Dermis microvascular lymphatic vessel endothelial cell (primary cell): ENCODE data around the gene STPG4. TPM values are rescaled to one million over a fixed set of nuclear protein-coding genes. Genes with fewer than 3 reads are reported as not detected.
"Not testable (repeated sequence)": the region's sequence is repeated elsewhere in the genome, so short reads cannot be mapped to it uniquely, and the experiment has no call there.

ENCODE experiments used
- DNase-seq, 2 donors: peaks; one replicate each; pipeline versions ENCODE4 v3.0.0 to v3.0.0-alpha.2; 2010; ENCODE audit warnings: low read depth in 2 of 2
- total RNA-seq: library from RNA; depleted of rRNA; stranded (reverse); fragments of >200 nt; gene quantifications from 2 replicates; pipeline ENCODE4 v1.2.1, GENCODE V29; 2014

Gene STPG4, protein sequence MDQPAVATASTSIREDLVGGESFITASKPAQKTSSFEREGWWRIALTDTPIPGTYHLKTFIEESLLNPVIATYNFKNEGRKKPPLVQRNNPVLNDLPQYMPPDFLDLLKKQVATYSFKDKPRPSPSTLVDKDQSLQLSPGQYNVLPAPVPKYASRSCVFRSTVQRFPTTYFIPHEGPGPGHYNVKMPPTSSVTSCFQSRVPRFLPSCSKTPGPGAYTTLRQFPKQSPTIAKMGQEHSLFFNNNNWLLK
- total RNA-seq, result under 0.01 TPM in 1 of 2 replicates, not detected in the other

DNA sequence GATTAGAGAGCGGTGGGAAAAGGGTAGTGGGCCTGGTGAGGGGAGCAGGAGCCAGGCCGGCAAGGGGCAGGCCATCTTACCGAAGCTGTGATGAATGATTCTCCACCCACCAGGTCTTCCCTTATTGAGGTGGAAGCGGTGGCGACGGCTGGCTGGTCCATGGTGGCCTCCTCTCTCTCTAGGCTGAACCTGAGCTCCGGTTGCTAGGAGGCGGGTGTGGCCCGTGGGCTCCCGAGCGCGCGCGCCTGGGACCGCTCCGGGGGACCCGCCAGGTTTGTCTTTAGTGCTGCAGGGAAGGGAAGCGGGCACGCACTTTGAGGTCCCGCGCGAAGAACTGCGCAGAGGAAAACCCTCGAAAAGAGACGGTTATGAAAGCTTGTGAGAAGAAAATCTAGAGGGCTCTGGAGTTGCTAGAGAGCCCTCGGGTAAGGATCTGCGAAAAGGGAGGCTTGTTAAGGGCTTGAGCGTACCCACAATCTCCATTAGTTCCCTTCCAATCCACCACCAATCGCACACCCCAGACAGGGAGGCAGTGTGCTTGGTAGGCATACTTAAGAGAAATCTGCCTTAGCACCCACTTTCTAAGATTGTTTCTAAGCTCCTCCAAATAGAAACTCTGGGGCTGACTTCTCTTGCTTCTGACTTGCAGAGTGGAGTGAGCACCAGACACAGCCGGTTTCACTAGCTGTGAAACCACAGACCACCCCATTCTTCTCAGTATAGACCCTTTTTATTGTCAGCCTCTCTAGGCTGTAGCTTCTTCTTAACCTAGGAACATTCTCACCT, at the start of gene STPG4:
TSS of gene STPG4 (minus strand) at position 218 of the 786 bp plus-strand sequence. CDS start at position 161, 57 bp downstream.
- DNase-seq, result no peak

DNA sequence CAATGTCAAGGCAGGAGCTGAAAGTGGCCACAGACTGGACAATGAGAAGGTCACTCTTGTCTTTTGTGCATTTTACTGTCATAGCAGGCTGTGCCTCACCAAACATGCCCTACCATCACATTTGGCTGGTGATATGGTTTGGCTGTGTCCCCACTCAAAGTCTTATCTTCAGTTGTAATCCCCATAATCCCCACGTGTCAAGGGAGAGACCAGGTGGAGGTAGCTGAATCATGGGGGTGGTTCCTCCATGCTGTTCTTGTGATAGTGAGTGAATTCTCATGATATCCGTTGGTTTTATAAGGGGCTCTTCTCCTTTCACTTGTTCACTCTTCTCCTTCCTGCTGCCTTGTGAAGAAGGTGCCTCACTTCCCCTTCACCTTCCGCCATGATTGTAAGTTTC, 49.6 kb upstream of the STPG4 start:
- no peak for DNase-seq

DNA sequence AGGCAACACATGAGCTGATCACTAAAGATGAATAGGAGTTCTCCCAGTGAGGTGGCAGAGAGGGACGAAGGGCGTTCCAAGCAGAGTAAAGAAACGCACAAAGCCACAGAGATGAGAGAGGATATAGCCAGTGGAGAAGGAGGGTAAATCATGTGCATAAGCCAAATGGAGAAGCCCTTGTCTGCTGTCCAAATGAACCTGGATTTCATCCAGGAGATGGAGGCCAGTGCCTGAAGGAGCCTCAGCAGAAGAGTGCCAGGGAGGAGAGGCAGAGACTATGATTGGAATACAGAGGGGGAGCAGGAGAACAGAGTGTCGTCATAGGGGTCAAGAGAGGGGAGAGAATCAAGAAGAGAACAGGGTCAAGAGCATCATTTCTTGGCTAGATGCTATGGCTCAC, 48.9 kb upstream of the STPG4 start:
- DNase-seq, result no peak

DNA sequence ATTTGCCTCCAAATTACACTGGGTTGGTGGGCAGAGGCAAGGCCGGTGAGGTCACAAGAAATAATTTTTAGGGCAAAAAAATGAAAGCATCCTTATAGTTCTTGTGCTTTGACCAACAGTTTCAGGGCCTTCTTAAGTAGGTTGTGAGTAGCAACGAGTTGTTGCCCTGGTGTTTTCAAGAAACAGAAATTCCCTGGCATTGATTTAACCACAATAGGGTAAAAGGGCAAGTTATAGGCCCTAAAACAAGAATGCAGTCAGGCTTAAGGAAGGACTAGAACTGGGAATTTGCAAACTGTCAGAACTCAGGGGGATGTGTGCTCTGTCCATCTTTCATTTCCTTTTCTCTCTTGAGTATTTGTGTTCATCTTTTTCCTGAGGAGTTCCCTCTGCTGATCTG, 46.1 kb upstream of the STPG4 start:
- DNase-seq, result no peak

DNA sequence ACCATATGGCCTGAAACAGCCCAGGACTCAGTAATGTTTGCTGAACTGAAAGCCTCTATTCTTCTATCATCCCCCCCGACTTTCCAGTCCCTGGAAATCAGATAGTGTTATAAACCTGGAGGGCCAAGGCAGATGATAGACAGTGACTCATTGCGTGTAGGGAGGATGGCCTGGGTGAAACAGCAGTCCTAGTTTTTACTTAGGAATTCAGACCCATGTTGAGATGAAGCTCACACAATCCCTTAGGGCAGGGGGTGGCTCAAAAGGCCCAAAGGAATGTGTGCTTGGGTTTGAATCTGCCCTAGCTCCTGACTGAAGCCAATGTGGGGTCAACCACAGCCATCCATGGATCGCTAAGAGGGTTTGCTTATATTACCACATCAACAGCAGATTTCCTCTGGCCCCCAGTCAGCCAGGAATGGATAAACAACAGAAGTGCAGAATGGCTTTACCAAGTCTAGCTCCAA, 43.9 kb upstream of the STPG4 start:
- no peak for DNase-seq

DNA sequence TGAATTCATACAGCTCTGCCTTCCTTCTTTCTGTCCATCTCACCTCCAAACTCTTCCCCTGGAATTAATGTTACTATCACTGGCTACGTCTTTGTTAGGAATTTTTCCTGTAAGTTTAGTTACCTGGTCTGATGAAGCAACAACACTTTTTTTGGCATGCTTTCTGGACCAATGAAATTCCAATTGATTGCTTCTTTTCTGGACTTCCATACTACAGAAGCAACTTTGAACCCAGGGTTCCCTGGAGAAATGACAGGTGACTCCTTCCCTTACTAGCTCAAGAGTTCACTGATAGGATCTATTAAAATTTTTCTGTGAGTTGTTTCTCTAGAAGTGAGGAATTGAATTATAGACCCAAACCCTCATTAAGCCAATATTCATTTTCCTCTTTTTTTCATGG, 41.4 kb upstream of the STPG4 start:
- DNase-seq, result no peak

DNA sequence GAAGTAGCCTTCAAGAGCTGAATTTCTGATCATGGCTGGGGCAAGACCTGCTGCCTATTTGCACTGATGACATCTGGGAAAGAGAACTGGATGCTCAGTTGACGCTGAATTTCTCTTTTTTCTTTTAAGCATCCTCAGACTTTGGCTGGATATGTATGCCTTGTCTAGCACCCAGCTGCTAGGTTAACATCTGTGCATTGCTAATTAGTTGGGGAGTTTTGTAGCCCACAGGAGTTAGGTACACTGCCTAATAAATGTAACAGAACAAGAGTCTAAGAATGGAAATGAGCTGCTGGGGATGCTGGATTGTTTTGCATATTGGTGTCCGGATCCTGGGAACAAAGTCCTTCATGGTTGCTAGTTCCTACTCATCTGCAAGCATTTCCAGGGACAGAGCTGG, 40.9 kb upstream of the STPG4 start:
- no peak for DNase-seq

DNA sequence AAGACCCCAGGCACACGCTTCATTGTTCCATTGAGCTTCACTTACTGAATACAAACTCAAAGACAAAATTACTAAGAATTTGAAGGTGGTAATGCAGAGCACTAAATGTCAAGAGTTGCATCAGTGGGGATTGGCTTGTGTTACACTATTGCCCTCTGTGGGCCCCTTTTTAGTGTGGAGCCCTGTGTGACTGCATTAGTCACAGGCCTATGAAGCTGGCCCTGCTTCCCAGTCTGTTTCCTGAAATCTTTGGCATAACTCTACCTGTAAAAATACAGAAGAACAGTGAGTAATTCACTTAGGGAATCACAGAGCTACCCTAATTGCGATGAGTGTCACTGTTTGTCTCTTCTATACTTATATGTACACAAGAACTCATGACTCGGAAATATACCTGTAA, 40.0 kb upstream of the STPG4 start:
- DNase-seq, result peak; percentile 80 to 95

DNA sequence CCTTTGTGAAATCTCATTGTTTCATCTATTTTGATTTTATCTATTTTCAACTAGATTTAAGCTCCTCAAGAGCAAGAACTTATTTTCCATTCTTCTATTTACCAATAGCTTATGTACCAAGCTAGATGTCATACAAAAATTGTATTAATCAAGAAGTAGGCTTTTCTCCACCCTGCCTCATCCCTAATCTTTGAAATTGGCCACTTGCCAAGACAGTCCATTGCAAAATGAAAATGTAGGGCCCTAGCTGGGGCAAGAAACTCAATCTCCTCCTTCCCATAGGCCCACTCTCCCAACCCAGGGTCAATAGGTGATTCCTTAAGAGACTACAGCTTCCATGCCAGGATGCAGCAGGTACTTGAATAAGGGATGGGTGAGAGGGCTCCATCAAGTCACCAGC, 39.3 kb upstream of the STPG4 start:
- no peak for DNase-seq

DNA sequence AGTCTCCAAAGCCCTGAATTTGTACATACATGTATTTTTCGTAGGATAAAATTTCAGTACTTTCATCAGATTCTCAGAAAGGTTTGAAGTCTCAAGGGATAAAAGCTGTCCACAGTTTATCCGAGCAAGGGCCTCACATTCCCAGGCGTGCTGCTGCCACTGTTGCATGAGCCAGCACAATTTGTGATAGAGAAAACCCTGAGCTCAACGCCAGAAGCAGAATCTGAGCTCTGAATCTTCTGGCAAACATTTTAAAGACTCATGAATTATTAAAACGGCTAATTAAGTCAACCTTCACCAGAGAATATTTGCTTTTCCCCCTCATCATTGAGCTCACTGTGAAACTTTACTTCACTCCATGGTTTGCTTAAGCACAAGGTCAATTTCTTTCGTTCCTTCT, 38.5 kb upstream of the STPG4 start:
- no peak for DNase-seq

DNA sequence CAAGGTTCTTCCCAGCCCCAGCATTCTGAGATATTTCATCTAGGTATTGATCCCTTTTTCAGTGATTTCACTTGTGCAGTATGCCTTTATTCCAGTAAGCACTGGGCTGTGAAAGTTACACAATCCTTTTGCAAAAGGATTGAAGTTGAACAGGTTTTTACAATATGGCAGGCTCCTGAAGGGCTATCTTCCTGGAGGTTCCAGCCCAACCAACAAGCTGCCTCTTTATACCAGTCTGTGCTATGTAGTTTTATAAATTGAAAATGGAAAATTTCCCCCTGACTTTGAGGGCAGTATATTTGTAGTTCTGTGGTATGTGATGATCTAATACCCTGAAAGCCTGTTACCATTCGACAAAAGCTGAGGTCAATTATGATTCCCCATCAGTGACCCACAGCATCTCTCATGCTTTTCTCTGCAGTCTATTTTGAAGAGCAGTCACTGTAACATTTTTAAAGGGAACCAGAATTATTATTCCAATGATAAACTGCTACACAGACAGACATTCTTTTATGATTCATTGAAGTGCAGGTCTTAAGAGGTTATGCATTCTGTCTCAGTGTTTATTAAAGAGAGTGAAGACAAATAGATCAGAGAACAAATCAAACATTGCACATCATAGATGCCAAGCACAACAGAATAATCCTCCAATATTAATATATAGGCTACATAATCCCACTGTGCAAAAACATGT, 35.2 kb upstream of the STPG4 start:
- DNase-seq, result peak in 1 of 2 donors; percentile 44

DNA sequence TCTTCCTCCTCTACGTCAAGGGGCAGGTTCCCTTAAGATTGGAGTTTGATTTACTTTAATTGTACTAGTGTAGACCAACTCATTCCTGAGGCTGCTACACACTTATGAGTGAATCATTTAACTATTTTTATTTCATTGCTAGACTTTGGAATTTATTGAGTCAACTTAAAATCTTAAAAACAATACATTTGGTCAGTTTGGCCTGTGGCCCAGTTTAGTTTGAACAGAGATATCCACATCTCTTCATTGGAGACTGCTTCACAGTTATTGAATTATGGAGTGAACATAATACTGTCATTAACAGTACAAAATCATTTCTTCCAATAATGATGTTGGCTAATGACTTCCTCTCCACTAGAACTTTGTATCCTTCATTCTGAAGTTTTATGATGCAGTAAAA, 34.5 kb upstream of the STPG4 start:
- DNase-seq, result peak; percentile 26 to 80

DNA sequence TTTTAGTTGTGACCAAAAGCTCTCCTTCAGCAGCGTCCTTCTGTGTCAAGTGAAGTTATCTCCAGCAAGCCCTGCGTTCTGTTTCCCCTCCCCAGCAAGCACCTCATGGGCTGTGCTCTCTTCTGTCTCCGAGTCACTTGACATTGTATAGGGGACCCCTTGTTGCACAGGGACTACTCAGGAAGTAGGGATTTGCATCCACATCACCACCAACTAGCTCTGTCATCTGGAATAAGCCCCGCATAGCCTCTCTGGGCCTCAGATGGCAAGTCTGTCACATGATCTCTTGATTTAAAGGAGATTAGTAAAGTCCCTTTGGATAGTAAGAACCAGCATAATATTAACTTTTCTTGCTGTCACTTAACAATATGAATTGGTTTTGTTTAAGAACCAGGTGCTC, 32.0 kb upstream of the STPG4 start:
- no peak for DNase-seq

DNA sequence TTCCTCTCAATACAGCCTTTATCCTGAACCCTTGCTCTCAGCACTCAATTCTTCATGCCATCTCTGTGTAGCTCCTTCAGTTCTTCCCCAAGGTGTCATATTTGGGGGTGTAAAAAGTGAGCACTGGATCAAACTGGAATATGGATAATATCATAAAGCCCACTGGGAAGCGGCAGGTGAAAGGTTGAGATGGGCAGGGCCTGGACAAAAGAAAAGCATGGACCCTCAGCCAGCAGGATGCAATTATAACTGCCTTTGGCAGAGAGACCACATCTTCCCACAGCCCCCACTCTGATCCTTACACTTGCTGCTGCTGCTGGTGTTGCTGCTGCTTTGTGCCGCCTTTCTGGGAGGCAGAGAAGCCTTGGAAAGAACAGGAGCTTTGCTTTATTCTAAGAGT, 31.2 kb upstream of the STPG4 start:
- DNase-seq, result no peak

DNA sequence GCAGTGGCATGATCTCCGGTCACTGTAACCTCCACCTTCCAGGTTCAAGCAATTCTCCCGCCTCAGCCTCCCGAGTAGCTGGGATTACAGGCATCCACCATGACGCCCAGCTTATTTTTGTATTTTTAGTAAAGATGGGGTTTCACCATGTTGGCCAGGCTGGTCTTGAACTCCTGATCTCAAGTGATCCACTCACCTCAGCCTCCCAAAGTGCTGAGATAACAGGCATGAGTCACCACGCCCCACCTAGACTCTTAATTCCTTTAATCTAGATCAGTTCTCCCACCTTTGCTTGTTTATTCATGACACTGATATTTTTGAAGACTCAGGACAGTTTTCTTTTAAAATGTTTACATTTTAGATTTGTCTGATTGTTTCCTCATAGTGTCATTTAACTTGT, 30.0 kb upstream of the STPG4 start:
- DNase-seq, result not testable (repeated sequence)

DNA sequence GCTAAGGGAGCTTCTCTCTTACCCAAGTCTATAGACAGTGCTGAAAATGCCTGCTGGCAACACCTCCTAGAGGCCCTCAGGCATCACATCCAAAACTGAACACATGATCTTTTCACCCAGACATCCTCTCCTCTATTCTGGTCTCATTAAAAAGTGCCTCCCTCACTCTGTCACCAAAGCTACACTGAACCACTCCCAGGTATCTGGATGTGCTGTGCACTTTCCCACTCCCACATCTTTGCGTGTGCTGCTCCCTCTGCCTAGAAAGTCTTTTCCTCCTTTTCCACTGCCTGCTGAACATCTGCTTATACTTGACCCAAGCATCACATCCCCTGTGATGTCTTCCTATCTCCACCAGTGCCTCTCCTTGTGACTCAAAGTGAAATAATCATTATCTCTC, 26.1 kb upstream of the STPG4 start:
- DNase-seq, result no peak

DNA sequence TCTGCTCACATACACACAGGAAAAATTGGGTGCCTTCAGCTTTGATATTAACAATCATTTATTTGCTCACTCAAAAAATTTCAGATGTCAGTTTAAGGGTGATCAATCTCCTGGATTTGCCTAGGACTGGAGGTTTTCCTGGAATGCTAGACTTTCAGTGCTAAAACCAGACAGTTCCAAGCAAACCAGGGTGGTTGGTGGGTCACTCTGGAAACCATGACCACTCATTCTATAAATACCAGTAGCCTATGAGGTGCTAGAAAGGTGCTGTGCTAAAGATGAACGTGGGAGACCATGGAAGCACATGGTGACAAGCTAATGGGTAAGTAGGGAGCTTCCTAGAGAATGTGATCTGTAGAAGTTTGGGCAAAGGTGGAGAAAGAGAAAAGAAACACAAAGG, 25.4 kb upstream of the STPG4 start:
- no peak for DNase-seq

DNA sequence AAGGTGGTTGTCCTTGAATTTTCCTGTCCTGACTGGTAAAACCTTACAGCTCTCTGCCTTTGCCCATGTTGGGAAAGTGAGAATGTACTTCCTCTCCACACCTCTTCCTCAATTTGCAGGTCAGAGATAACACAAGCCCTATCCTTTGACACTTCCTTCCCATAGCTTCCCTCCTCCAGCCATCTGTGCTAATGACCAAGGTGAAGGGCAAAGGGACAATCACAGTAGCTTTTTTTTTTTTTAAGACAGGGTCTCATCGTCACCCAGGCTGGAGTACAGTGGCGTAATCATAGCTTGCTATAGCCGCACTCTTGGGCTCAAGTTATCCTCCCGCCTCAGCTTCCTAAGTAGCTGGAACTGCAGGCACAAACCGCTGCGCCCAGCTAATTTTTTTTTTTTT, 24.3 kb upstream of the STPG4 start:
- DNase-seq, result no peak

DNA sequence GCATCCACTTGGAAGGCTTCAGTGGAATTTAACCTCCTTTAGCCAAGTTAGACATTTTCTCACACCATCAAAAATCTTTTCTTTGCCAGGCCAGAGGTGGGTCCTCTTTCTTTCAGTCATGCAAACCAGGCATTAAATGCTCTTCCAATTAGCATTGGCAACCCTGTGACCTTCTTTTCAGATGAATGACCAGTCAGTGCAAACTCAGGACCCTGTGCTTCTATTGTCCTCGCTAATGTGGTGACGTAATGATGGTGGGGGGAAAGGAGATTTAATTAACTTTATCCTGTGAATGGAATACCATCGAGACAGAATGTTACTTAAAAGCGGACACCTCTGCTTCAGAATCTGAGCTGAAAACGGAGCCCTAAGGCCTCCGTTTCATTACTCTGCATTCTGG, 23.2 kb upstream of the STPG4 start:
- no peak for DNase-seq

DNA sequence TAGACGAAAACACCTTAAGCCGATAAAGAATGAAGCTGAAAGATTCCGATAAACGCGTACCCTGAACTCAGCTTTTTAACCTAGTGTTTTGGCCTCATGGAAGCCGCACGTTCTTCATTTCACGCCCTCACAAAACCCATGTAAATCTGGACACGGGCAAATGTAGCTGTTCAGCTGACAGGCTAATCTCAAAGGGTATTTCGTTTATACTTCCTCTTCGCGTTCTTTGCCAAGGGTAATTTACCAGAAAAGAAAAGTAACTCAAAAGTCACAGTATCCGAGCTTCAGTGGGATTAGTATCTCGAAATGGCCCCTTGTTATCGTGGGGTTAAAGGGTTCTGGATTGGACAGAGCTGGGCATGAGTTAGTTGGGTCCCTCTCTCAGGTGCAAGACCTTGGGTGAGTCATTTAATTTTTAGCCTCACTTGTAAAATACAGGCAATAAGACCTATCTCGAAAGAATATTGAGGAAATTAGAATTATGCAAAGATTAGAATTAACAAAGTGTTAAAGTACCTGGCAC, 22.0 kb upstream of the STPG4 start:
- no peak for DNase-seq

DNA sequence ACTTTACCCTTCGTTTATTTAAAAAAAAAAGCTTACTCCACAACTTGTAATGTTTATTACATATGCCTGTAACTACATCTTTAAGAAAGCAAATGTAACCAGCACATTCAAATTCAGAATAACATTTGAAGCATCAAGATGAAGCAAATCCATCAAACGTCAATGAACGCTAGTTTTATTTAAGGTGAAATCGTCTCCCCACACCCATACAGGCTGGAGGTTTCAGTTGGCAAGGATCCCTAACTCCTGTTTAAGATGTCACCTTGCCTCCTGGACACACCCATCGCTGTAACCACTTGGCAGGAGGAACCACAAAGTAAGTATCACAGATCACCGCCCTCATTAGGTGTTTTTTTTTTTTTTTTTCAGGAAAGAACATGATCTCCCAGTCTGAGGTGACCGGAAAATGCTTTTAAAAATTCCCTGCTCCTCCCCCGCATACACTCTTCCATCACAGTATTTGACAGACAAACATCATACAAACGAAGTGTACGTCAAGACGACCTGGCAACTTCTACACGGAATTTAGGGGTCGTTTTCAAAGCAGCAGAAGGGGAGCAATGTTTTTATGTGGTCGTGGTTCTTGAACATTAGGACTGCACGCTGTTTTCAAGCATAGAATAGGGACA, 19.7 kb upstream of the STPG4 start:
- peak; percentile 45 to 59 for DNase-seq
